Measurements from ENCODE around the gene EHD4.

Gene EHD4

DNA sequence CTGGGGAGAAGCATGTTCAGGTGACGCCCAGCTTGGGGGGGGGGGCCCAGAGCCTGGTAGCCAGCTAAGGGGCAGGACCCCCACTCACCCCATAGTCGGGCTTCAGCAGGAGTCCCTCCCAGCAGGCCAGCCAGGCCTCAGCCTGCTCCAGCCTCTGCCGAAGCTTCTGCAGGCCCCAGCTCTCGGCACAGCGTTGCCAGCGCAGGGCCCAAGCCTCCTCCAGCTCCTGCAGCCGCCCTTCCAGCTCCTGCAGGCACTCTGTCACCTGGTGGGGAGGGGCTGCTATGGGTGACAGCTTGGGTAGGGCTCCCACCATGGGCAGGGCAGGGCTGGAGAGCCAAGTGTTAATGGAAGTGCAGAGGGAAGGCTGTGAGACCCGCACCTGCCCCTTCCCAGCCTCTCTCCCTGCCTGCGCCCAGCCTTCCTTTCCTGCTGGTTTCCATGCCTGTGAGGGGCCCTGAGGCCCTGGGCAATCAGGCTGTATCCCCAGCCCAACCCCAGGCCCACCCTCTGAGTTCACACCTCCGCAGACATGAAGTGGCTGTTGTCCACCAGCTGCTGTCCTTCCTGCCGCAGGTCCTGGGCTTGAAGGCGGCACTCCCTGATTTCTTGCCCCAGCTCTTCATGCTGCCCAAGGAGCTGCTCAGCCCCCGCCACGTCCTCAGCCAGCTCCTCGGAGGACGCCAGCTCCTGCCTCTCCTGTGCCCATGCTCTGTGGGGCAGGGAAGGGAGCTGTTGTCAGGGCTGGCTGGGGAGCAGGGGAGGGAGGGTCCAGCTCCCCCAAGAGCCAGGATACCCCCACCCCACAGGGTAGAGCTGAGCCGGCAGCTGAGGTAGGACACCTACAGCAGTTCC, 119.4 kb downstream of the EHD4 start:
- TF ChIP-seq, protein P1, sequence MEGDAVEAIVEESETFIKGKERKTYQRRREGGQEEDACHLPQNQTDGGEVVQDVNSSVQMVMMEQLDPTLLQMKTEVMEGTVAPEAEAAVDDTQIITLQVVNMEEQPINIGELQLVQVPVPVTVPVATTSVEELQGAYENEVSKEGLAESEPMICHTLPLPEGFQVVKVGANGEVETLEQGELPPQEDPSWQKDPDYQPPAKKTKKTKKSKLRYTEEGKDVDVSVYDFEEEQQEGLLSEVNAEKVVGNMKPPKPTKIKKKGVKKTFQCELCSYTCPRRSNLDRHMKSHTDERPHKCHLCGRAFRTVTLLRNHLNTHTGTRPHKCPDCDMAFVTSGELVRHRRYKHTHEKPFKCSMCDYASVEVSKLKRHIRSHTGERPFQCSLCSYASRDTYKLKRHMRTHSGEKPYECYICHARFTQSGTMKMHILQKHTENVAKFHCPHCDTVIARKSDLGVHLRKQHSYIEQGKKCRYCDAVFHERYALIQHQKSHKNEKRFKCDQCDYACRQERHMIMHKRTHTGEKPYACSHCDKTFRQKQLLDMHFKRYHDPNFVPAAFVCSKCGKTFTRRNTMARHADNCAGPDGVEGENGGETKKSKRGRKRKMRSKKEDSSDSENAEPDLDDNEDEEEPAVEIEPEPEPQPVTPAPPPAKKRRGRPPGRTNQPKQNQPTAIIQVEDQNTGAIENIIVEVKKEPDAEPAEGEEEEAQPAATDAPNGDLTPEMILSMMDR (IDR thresholded peaks at IDR 0.05; ENCODE audit: insufficient read depth, low read depth, low read length, missing control alignments) = no peak
- no peak overlapping the region for H3K4me3 ChIP-seq (ENCODE audit: low read length)
- no peak for DNase-seq (ENCODE audit: low read depth)

DNA sequence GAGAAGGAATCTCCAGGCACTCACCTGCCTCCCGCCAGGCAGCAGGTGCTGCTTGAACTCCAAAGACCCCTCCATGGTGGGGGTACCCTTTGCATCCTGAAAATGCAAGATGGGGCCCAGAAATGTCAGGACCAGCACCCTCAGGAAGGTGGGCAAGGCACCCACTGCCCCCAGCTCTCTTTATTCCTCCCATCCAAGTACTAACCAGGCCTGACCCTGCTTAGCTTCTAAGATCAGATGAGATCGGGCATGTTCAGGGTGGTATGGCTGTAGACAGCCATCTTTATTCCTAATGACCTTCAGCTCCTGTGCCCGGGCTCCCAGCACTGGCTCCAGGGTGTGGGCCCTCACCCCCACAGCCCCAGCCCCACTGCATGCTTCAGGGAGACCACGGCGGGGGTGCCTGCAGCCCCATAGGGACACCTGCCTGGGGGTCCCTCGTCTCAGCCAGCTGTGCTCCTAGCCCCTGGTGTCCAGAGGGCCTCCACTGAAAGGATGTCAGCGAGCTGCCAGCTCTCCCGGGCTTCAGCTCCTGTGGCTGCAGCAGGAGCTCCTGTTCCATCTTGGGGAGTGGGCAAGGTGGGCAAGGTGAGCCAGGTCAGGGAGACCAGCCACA, 120.5 kb downstream of the EHD4 start:
- no peak for DNase-seq (ENCODE audit: low read depth)
- no peak overlapping the region for H3K4me3 ChIP-seq (ENCODE audit: low read length)
- TF ChIP-seq, protein P1 (IDR thresholded peaks at IDR 0.05; ENCODE audit: insufficient read depth, low read depth, low read length, missing control alignments) = no peak

DNA sequence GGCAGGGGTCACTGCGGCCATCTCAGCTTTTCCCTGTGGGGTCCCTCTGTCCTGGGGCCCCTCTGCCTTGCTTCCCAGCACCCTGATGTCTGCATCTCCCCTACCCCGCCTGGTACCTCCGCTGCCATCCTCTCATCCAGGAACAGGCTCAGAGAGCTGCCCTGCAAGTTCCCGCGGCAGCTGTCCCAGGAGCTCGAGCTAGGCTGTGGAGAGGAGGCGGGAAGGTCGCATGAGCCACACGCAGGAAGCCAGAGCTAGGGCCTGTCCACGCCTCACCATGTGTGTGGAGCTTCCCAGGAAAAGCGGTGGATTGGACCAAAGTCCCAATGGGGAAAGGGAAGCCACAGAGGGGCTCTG, 121.2 kb downstream of the EHD4 start:
- DNase-seq (ENCODE audit: low read depth) = no peak
- H3K4me3 ChIP-seq (ENCODE audit: low read length) = no peak overlapping the region
- TF ChIP-seq, protein P1 (IDR thresholded peaks at IDR 0.05; ENCODE audit: insufficient read depth, low read depth, low read length, missing control alignments) = no peak

DNA sequence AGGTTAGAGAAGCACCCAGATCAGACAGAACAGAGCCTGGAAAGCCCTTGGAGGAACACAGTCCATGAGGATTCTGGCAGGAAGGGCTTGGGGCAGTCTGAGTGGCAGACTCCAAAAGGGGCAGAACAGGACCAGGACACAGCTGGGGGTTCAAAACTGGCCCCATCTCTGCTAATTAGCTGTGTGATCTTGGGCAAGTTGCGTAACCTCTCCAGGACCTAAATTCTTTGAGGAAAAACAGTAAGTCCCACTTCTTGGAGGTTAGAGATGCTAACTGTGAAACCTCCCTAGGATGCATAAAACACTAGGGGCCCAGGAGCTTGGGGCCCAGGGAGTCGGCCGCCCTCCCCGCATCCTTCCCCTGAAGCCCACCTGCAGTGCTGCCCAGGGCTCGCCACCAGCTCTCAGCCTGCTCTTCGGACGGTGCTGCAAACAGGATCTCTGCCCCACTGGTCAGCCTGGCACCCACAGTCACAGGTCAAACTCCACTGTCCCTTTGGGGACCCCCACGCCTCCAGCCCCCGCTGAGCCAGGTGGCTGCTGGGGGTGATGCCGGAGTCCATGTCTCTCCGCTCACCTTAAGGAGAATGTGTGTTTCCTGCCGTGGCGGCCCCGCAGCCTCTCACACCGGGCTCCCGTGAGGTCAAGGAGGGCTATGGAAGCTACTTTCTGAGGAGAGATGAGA, 121.7 kb downstream of the EHD4 start:
- H3K4me3 ChIP-seq (ENCODE audit: low read length) = no peak overlapping the region
- no peak for DNase-seq (ENCODE audit: low read depth)
- TF ChIP-seq, protein P1 (IDR thresholded peaks at IDR 0.05; ENCODE audit: insufficient read depth, low read depth, low read length, missing control alignments) = no peak

DNA sequence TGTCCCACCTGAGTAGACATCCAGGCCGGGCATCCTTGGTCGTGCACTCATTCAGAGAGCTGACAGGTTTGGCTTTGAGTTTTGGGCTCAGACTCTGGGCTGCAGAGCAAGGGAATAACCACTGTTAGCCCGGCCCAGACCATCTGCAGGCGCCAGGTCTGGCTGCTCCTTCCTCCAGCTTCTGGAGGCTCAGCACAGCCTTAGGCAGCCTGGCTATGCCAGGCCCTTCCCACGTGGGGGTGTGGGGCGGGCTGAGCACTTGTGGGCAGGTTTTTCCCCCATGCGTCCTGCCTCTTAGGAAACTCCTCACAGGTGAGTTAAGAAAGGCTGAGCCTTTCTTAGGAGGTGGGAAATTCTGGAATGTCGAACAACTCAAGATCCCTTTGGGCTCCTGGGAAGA, 122.5 kb downstream of the EHD4 start:
- no peak overlapping the region for H3K4me3 ChIP-seq (ENCODE audit: low read length)
- DNase-seq (ENCODE audit: low read depth) = peak; percentile 91
- TF ChIP-seq, protein P1 (IDR thresholded peaks at IDR 0.05; ENCODE audit: insufficient read depth, low read depth, low read length, missing control alignments) = no peak

DNA sequence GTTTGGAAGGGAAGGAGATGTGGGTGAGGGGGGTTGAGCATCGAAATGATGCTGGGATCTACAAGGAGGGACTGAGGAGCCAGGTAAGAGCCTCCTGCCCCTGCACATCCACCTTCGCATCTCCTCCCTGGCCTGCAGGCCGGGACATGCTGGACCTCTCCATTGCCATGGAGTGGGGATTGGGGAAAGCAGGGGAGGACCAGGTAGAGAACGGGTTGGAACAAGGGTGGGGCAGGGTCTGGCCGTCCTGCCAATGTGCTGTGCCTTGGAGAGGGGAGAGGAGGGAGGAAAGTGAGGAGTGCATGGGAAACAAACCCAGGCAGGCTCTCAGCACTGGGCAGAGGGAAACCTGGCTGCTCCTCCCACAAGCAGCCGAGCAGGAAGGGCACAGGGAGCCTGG, 123.2 kb downstream of the EHD4 start:
- no peak overlapping the region for H3K4me3 ChIP-seq (ENCODE audit: low read length)
- TF ChIP-seq, protein P1 (IDR thresholded peaks at IDR 0.05; ENCODE audit: insufficient read depth, low read depth, low read length, missing control alignments) = no peak
- DNase-seq (ENCODE audit: low read depth) = peak; percentile 75
